Transverse colon (tissue), 4 donors: Measurements from ENCODE around the gene KRT26. TPM values are rescaled to one million over a fixed set of nuclear protein-coding genes. Genes with fewer than 3 reads are reported as not detected.

ENCODE experiments used
- DNase-seq: peaks from one replicate; pipeline ENCODE4 v3.0.0-alpha.2; 2019
- H3K27ac ChIP-seq, 4 donors: fragments of 200-600 bp; sonication (generic); 2 replicates each; pipeline ENCODE4 v1.5.1; 2016 to 2018; ENCODE audit warnings: inconsistent platforms in 4 of 4
- H3K27me3 ChIP-seq: fragments of 200-600 bp; sonication (generic); 2 replicates; pipeline ENCODE4 v1.5.1; 2017; ENCODE audit warnings: inconsistent platforms
- H3K36me3 ChIP-seq, 4 donors: fragments of 200-600 bp; sonication (generic); 2 replicates each; pipeline ENCODE4 v1.5.1; 2017 to 2019; ENCODE audit warnings: inconsistent platforms in 4 of 4
- H3K4me1 ChIP-seq, 4 donors: fragments of 200-600 bp; sonication (generic); 2 replicates each; pipeline ENCODE4 v1.5.1; 2017 to 2020; ENCODE audit warnings: inconsistent platforms in 4 of 4
- H3K4me3 ChIP-seq, 4 donors: fragments of 200-600 bp; sonication (generic); 1 replicate in 1 of 4; 2 replicates in 3 of 4; pipeline versions ENCODE4 v1.5.1 to v1.6.1; 2017 to 2019; ENCODE audit warnings: inconsistent platforms in 4 of 4
- H3K9me3 ChIP-seq, 2 donors: fragments of 200-600 bp; sonication (generic); 2 replicates each; pipeline ENCODE4 v1.5.1; 2017 to 2019; ENCODE audit warnings: inconsistent platforms in 2 of 2
- EP300 ChIP-seq: sonication (generic); formaldehyde crosslinking; IDR thresholded peaks from one replicate; pipeline ENCODE4 v1.6.1; 2017; ENCODE audit warnings: antibody characterized with exemption, low read depth
- POLR2A ChIP-seq: fragments of 450-650 bp; IDR thresholded peaks from one replicate; pipeline ENCODE4 v1.6.1; 2016; ENCODE audit warnings: antibody characterized with exemption, mild to moderate bottlenecking, moderate library complexity
- POLR2AphosphoS5 ChIP-seq, 3 donors: sonication (generic); formaldehyde crosslinking; IDR thresholded peaks; one replicate each; pipeline ENCODE4 v1.6.1; 2016; ENCODE audit warnings: antibody characterized with exemption in 3 of 3
- WGBS, 2 donors: methylation state at CpG; one replicate each; pipeline ENCODE4 v1.1.5; 2018; ENCODE audit warnings: low coverage in 1 of 2; 5-methylcytosine and 5-hydroxymethylcytosine counted together
- in situ Hi-C, 4 donors: fragments of 200-750 bp; cut with MboI; loops; one replicate each; pipeline versions ENCODE4 v1.15.0 to v1.15.1; 2017; ENCODE audit warnings: low sequenced_read_pairs in 3 of 4, low pct_ligation_motif_present in 1 of 4, low pct_unique_long_range_greater_than_20kb in 1 of 4
- intact Hi-C: fragments of 100-400 bp; cut with DNase I; formaldehyde crosslinking; loops from one replicate; pipeline ENCODE4 v1.15.1; 2023; ENCODE audit warnings: low total_unique reads
- total RNA-seq, 4 donors: library from RNA; depleted of rRNA; stranded (reverse); fragments of >200 nt; gene quantifications; one replicate each; pipeline ENCODE4 v1.1.0, GENCODE V29; 2016
- TF ChIP-seq, protein P1 (sequence below), 5 experiments: fragments of 200-600 bp in 3 of 5; fragments of 450-650 bp in 2 of 5; sonication (generic) in 3 of 5; IDR thresholded peaks; 1 replicate in 2 of 5; 2 replicates in 3 of 5; pipeline ENCODE4 v1.5.1; 2016 to 2017; ENCODE audit warnings: antibody characterized with exemption in 5 of 5, inconsistent platforms in 3 of 5, mild to moderate bottlenecking in 2 of 5, moderate library complexity in 1 of 5

Gene KRT26
- total RNA-seq, 4 donors from 2014 or later: not detected

DNA sequence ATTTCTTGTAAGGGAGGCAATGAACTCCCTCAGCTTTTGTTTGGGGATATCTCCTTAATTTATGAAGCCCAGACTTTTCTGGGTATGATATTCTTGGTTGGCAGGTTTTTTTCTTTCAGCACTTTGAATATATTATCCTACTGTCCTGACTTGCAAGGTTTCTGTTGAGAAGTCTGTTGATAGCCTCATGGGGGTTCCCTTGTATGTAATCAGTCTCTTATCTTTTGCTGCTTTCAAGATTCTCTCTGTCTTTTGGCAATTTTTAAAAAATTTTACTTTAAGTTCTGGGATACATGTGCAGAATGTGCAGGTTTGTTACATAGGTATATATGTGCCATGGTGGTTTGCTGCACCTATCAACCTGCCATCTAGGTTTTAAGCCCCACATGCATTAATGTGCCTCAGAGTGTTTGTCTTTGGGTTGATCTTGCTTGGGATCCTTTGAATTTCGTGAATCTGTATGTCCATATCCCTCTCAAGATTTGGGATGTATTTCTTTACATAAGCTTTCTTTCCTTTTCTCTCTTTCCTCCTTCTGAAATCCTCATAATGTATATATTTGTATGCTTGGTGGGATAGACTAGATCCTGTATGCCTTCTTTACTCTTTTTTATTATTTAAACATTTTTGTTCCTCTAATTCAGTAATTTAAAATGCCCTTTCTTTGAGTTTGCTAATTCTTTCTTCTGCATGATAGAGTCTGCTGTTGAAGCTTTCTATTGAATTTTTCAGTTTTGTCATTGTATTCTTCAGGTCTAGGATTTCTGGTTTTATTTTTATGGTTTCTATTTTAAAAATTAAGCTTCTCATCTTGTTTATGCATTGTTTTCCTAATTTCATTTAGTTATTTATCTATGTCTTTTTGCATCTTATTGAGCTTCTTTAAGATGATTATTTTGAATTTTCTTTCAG lies 11.6 kb downstream of the KRT26 start:
- H3K27ac ChIP-seq: no peak overlapping the region
- H3K4me1 ChIP-seq: no peaks in the 10 kb centered on the region
- peaks cover 26% of the 10 kb centered on the region for H3K27me3 ChIP-seq
- DNase-seq: no peak
- H3K9me3 ChIP-seq: peaks cover 17 to 23% of the 10 kb centered on the region in 2 donors
- in situ Hi-C loops (no loop called here), intact Hi-C loops (no loop called here)
- no peaks in the 10 kb centered on the region for H3K36me3 ChIP-seq
- TF ChIP-seq, protein P1, sequence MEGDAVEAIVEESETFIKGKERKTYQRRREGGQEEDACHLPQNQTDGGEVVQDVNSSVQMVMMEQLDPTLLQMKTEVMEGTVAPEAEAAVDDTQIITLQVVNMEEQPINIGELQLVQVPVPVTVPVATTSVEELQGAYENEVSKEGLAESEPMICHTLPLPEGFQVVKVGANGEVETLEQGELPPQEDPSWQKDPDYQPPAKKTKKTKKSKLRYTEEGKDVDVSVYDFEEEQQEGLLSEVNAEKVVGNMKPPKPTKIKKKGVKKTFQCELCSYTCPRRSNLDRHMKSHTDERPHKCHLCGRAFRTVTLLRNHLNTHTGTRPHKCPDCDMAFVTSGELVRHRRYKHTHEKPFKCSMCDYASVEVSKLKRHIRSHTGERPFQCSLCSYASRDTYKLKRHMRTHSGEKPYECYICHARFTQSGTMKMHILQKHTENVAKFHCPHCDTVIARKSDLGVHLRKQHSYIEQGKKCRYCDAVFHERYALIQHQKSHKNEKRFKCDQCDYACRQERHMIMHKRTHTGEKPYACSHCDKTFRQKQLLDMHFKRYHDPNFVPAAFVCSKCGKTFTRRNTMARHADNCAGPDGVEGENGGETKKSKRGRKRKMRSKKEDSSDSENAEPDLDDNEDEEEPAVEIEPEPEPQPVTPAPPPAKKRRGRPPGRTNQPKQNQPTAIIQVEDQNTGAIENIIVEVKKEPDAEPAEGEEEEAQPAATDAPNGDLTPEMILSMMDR (IDR thresholded peaks at IDR 0.05): no peak
- no peak for TF ChIP-seq EP300
- no peak for TF ChIP-seq POLR2AphosphoS5 (IDR thresholded peaks at IDR 0.05)
- TF ChIP-seq POLR2A: no peak
- no peak overlapping the region for H3K4me3 ChIP-seq
- 9 to 40% methylated on average over 1 of the region's 1 CpG for WGBS, 2 donors

DNA sequence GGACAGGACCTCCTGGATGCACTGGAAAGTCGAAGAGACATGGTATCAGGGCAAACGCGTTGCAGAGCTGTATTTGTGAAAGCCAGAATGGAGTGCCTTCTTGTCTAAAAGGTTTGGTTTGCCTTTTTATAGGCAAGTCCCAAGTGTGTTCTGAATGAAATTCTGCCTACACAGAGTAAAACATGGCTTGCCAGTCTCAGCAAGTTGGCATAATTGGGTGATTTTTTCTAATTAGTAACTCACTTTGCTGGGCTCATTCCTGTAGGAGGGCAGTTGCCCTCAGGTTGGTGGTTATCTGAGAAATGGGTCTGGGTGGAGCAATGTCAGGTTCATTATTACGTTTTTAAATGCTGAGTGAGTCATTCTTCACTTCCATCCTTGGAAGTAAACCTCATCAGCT lies 16.8 kb downstream of the KRT26 start, which contains the start of gene KRT25:
Gene KRT25 (minus strand): TSS at position 101 of the 400 bp plus-strand sequence. CDS start 60 bp downstream, at position 41.
- no peak for TF ChIP-seq EP300
- no peak for TF ChIP-seq POLR2A
- TF ChIP-seq, protein P1 (IDR thresholded peaks at IDR 0.05): no peak
- TF ChIP-seq POLR2AphosphoS5 (IDR thresholded peaks at IDR 0.05): no peak
- in situ Hi-C loops (no loop called here), intact Hi-C loops (no loop called here)
- Histone ChIP-seq H3K9me3 (peaks cover 4 to 5% of the 10 kb centered on the region in 2 donors), H3K27ac (no peak within 1 kb of the TSS), H3K36me3 (no peaks in the 10 kb centered on the region), H3K4me3 (no peak within 1 kb of the TSS), H3K4me1 (no peaks in the 10 kb centered on the region), H3K27me3 (peaks cover 28% of the 10 kb centered on the region)
- WGBS, 2 donors: 29 to 69% methylated on average over 1 to 4 of the region's 4 CpGs
- DNase-seq: no peak

DNA sequence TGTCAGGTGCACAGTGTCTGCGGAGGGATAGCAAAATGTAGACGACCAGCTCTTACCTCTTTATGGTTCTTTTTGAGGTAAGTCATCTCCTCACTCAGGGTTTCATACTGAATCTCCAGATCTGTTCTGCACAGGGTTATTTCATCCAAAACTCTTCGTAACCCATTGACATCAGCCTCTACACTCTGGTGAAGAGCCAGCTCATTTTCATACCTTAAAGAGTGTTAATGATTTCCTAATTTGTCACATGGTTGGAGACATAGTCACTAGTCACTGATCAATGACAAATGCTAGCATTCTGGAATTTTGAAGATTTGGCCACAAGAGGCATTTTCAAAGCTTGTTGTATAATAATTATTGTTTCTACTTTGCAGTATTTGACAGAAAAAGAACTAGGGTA lies 18.2 kb downstream of the KRT26 start:
- TF ChIP-seq, protein P1 (IDR thresholded peaks at IDR 0.05): no peak
- TF ChIP-seq POLR2A (no peak), EP300 (no peak)
- in situ Hi-C loops (no loop called here), intact Hi-C loops (no loop called here)
- no peak overlapping the region for H3K27ac ChIP-seq
- peaks cover 22% of the 10 kb centered on the region for H3K27me3 ChIP-seq
- H3K9me3 ChIP-seq: no peaks in the 10 kb centered on the region
- no peak overlapping the region for H3K4me3 ChIP-seq
- no peaks in the 10 kb centered on the region for H3K4me1 ChIP-seq
- DNase-seq: no peak
- H3K36me3 ChIP-seq: no peaks in the 10 kb centered on the region
- 88 to 90% methylated on average over 3 of the region's 3 CpGs for WGBS, 2 donors

DNA sequence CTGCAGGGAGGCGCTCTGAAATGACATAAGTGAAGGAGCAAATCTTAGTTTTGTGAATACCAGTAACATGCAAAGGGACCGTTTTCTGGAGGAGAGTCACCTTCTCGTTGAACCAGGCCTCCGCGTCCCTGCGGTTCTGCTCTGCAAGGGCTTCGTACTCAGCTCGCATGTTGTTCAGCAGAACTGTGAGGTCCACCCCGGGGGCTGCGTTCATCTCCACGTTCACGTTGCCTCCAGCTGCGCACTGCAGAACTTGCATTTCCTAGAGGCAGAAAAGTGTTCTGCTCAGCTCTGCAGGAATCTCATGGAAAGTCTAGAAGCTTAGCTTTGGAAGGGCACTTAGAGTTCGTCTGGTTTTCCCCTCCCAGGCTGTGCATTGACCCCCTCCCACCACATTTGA lies 20.9 kb downstream of the KRT26 start:
- H3K36me3 ChIP-seq: no peaks in the 10 kb centered on the region
- peaks cover 18% of the 10 kb centered on the region for H3K27me3 ChIP-seq
- no peak overlapping the region for H3K27ac ChIP-seq
- no peak overlapping the region for H3K4me3 ChIP-seq
- no peak for TF ChIP-seq POLR2A
- no peak for TF ChIP-seq EP300
- TF ChIP-seq, protein P1 (IDR thresholded peaks at IDR 0.05): no peak
- TF ChIP-seq POLR2AphosphoS5 (IDR thresholded peaks at IDR 0.05): no peak
- H3K9me3 ChIP-seq: no peaks in the 10 kb centered on the region
- 84% methylated on average over 14 of the region's 14 CpGs; no CpG with 5 or more reads in 1 of the 2 donors for WGBS, 2 donors
- DNase-seq: no peak
- intact Hi-C loops (no loop called here), in situ Hi-C loops (no loop called here)
- no peaks in the 10 kb centered on the region for H3K4me1 ChIP-seq
